Mesothelial cell of epicardium (in vitro differentiated cells): Measurements from ENCODE around the gene BUB1. TPM values are rescaled to one million over a fixed set of nuclear protein-coding genes. Genes with fewer than 3 reads are reported as not detected.

ENCODE experiments used
- DNase-seq, 2 experiments: peaks; one replicate each; pipeline ENCODE4 v3.0.0; 2021; ENCODE audit warnings: low spot score in 2 of 2; ENCODE audit not compliant: unreplicated experiment in 2 of 2
- H3K27ac Mint-ChIP-seq: 2 replicates; pipeline ENCODE4 v1.8.0; 2021; ENCODE audit warnings: mixed read lengths
- H3K27me3 Mint-ChIP-seq: 2 replicates; pipeline ENCODE4 v1.8.0; 2021; ENCODE audit warnings: low read depth, mixed read lengths
- H3K36me3 Mint-ChIP-seq: 2 replicates; pipeline ENCODE4 v1.8.0; 2021; ENCODE audit warnings: mixed read lengths
- H3K4me1 Mint-ChIP-seq: 2 replicates; pipeline ENCODE4 v1.8.0; 2021; ENCODE audit warnings: mixed read lengths
- H3K4me3 Mint-ChIP-seq: 2 replicates; pipeline ENCODE4 v1.8.0; 2021; ENCODE audit warnings: mild to moderate bottlenecking, moderate library complexity, mixed read lengths
- H3K9me3 Mint-ChIP-seq: 2 replicates; pipeline ENCODE4 v1.8.0; 2021; ENCODE audit warnings: mixed read lengths
- total RNA-seq: library from RNA; stranded (reverse); gene quantifications from 3 replicates; pipeline ENCODE4 v1.2.1, GENCODE V29; 2021
- TF ChIP-seq, protein P1 (sequence below): fragments of 200-600 bp; sonication (generic); IDR thresholded peaks from one replicate; pipeline ENCODE4 v1.5.0; 2021; ENCODE audit warnings: antibody characterized with exemption; ENCODE audit not compliant: unreplicated experiment

Gene BUB1
- total RNA-seq, 1 donor from 2014 or later, result 21.2 TPM

DNA sequence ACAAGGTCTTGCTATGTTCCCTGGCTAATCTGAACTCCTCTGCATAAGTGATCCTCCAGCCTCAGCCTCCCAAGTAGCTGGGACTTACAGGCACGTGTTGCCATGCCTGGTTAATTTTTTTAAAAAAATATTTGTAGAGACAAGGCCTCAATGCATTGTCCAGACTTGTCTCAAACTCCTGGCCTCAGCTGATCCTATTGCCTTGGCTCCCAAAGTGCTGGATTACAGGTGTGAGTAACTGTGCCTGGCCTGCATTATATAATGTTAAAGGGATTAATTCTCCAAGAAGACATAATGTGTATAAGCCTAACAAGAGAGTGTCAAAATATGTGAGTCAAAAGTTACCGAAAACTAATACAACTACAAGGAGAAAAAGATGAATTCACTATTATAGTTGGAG is 32.2 kb downstream of the BUB1 start:
- no peaks in the 10 kb centered on the region for H3K27me3 Mint-ChIP-seq
- TF ChIP-seq, protein P1, sequence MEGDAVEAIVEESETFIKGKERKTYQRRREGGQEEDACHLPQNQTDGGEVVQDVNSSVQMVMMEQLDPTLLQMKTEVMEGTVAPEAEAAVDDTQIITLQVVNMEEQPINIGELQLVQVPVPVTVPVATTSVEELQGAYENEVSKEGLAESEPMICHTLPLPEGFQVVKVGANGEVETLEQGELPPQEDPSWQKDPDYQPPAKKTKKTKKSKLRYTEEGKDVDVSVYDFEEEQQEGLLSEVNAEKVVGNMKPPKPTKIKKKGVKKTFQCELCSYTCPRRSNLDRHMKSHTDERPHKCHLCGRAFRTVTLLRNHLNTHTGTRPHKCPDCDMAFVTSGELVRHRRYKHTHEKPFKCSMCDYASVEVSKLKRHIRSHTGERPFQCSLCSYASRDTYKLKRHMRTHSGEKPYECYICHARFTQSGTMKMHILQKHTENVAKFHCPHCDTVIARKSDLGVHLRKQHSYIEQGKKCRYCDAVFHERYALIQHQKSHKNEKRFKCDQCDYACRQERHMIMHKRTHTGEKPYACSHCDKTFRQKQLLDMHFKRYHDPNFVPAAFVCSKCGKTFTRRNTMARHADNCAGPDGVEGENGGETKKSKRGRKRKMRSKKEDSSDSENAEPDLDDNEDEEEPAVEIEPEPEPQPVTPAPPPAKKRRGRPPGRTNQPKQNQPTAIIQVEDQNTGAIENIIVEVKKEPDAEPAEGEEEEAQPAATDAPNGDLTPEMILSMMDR, result no peak
- peaks cover 34% of the 10 kb centered on the region for H3K36me3 Mint-ChIP-seq
- no peaks in the 10 kb centered on the region for H3K4me1 Mint-ChIP-seq
- H3K27ac Mint-ChIP-seq, result no peak overlapping the region
- no peak overlapping the region for H3K4me3 Mint-ChIP-seq
- peaks cover 8% of the 10 kb centered on the region for H3K9me3 Mint-ChIP-seq
- no peak for DNase-seq

DNA sequence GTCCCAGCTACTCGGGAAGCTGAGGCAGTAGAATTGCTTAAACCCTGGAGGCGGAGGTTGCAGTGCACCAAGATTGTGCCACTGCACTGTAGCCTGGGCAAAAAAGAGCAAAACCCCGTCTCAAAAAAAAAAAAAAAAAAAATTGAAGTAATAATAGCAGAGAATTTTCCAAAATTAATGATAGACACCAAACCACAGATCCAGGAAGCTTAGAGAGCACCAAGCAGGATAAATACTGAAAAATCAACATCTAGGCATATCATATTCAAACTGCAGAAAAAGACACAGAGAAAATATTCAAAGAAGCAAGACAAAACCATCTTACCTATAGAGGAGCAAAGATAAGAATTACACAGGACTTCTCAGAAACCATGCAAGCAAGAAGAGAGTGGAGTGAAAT is 33.5 kb downstream of the BUB1 start:
- Mint-ChIP-seq H3K27ac (no peak overlapping the region), H3K4me1 (no peaks in the 10 kb centered on the region)

DNA sequence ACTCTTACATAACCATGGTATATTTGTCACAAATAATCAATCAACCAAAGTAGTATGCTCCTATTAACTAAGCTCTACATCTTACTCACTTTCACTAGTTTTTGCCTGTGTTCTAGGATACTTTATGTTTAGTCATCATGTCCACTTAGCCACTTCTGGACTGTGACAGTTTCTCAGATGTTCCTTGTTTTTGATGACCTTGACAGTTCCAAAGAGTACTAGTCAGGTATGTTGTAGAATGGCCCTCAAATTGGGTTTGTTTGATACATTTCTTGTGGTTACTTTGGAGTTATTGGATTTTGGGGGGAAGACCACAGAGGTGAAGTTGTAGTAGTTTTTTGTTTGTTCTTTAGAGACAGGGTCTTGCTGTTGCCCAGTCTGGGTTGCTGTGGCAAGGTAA is 35.5 kb downstream of the BUB1 start:
- peaks cover 8% of the 10 kb centered on the region for H3K9me3 Mint-ChIP-seq
- TF ChIP-seq, protein P1, result no peak
- H3K4me3 Mint-ChIP-seq, result no peak overlapping the region
- DNase-seq, result no peak
- no peak overlapping the region for H3K27ac Mint-ChIP-seq
- no peaks in the 10 kb centered on the region for H3K4me1 Mint-ChIP-seq
- H3K36me3 Mint-ChIP-seq, result peaks cover 39% of the 10 kb centered on the region
- no peaks in the 10 kb centered on the region for H3K27me3 Mint-ChIP-seq

More for the DNA sequence above, 33.5 kb downstream of the BUB1 start:
- Mint-ChIP-seq H3K9me3 (peaks cover 8% of the 10 kb centered on the region), H3K4me3 (no peak overlapping the region), H3K36me3 (peaks cover 32% of the 10 kb centered on the region), H3K27me3 (no peaks in the 10 kb centered on the region)
- TF ChIP-seq, protein P1, result no peak
- no peak for DNase-seq

DNA sequence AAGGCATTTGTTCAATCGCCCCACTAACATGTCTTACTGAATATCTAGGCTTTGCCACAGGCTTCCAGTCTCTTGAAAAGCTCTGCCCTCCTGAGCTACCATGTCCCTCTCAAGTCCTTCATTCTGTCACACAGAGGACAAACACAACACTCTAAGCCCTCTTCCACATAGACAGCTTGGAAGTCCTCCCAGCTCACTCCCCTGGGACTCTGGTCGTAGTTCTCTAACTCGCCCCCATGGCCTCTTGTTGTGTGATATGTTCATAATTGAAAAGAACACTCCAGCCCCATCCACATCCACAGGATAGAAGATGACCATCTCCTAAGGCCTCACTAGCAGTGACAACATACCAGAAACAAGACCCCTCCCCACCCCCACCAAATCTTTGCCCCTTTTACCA is 37.9 kb downstream of the BUB1 start:
- H3K27ac Mint-ChIP-seq, result no peak overlapping the region
- H3K4me3 Mint-ChIP-seq, result no peak overlapping the region
- peaks cover 7% of the 10 kb centered on the region for H3K9me3 Mint-ChIP-seq

DNA sequence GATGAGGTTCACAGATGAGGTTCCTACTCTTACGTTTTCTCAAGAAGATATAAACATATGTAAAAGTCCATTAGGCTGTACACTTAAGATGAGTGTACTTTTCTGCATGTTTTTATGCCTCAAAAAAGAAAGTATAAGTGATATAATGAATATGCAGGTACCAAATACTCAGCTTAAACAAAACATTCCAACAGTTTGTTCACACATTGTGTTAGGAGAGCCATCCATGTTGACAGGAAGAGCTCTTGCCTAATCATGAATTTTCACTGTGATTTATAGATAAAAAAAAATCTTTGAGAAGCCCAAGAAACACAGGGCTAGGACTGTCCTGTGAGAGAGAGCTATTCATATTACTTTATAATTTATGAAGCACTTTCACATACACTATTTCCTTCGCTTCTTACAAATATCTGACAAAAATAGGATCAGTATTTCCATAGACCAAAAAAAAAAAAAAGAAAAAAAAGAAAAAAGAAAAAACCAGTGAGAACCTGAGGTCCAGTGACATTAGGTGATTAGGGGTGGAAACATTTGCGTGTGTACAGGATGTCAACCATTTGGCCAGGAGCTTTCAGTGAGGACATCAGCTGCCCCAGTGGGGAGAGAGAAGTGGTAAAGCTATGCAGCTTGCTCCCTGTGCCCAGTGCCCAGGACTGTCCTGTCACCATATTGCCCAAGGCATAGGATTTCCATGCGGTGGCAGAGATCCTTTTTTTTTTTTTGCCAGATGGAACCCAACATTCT is 38.7 kb downstream of the BUB1 start:
- Mint-ChIP-seq H3K36me3 (peaks cover 46% of the 10 kb centered on the region), H3K27me3 (no peaks in the 10 kb centered on the region), H3K4me1 (no peaks in the 10 kb centered on the region), H3K27ac (no peak overlapping the region), H3K9me3 (no peaks in the 10 kb centered on the region), H3K4me3 (no peak overlapping the region)
- TF ChIP-seq, protein P1, result no peak
- no peak for DNase-seq

More for the DNA sequence above, 37.9 kb downstream of the BUB1 start:
- Mint-ChIP-seq H3K27me3 (no peaks in the 10 kb centered on the region), H3K36me3 (peaks cover 46% of the 10 kb centered on the region), H3K4me1 (no peaks in the 10 kb centered on the region)
- no peak for DNase-seq
- TF ChIP-seq, protein P1, result no peak
